GM19438 (cell line): Measurements from ENCODE around the gene MDM4.

Experiments used
- ATAC-seq: cut with Tn5 transposase; IDR thresholded peaks from one replicate; pipeline ENCODE4 v1.9.1; 2021; ENCODE audit warnings: low read depth; ENCODE audit not compliant: unreplicated experiment

The MDM4 gene

GRCh38 chr1:204575221-204576190 is 59.3 kb downstream of the MDM4 start:
- no peak for ATAC-seq

GRCh38 chr1:204576422-204576821 is 60.2 kb downstream of the MDM4 start:
- no peak for ATAC-seq

GRCh38 chr1:204577794-204578478 is 61.7 kb downstream of the MDM4 start:
- ATAC-seq: no peak

GRCh38 chr1:204578867-204579664 is 62.9 kb downstream of the MDM4 start:
- peak; percentile 79 for ATAC-seq

- ATAC-seq: no peak
These were observed 63.5 kb downstream of the MDM4 start for GRCh38 chr1:204579681-204580080.

- no peak for ATAC-seq
These were observed 64.7 kb downstream of the MDM4 start for GRCh38 chr1:204580862-204581261.

GRCh38 chr1:204581759-204582158 is 65.6 kb downstream of the MDM4 start:
- ATAC-seq: no peak

GRCh38 chr1:204583909-204584632 is 67.9 kb downstream of the MDM4 start:
- no peak for ATAC-seq

GRCh38 chr1:204584699-204585372 is 68.6 kb downstream of the MDM4 start:
- ATAC-seq: no peak

GRCh38 chr1:204587621-204588020 is 71.4 kb downstream of the MDM4 start:
- no peak for ATAC-seq

GRCh38 chr1:204588826-204589225 is 72.6 kb downstream of the MDM4 start:
- no peak for ATAC-seq

- no peak for ATAC-seq
These were observed 73.3 kb downstream of the MDM4 start for GRCh38 chr1:204589409-204590038.

GRCh38 chr1:204591473-204592090 is 75.4 kb downstream of the MDM4 start:
- ATAC-seq: no peak

GRCh38 chr1:204592246-204592948 is 76.2 kb downstream of the MDM4 start:
- ATAC-seq: no peak

GRCh38 chr1:204598319-204598969 is 82.2 kb downstream of the MDM4 start:
- no peak for ATAC-seq

- ATAC-seq: no peak
These were observed 82.9 kb downstream of the MDM4 start for GRCh38 chr1:204599098-204599497.

- ATAC-seq: no peak
These were observed 83.4 kb downstream of the MDM4 start for GRCh38 chr1:204599596-204599995.

- ATAC-seq: no peak
These were observed 84.0 kb downstream of the MDM4 start for GRCh38 chr1:204600203-204600602.
